ENCODE results near the gene MPO. TPM values are rescaled to one million over a fixed set of nuclear protein-coding genes. Genes with fewer than 3 reads are reported as not detected.

MPO gene
- total and polyA plus RNA-seq, 2 donors (not counting 1 experiment from before 2014, with no cell fraction given), result 0.07 TPM; not detected in 1

DNA sequence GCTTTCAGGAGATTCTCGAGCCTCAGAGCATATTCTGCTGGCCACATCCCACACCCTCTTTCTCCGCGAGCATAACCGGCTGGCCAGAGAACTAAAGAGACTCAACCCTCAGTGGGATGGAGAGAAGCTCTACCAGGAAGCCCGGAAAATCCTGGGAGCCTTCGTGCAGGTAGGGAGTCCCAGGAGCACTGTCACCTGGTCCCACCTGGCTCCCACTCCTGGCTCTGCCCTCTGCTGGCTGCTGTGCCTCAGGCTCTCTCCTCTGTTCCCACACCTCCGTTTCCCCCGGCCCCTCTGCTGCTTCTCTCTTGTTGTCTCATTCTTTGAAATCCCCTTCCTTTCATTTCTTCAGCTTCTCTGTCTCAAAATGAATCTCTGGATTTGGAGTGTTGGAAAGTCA is 25.9 kb downstream of the MPO start:
- Mint-ChIP-seq H3K4me1 (peaks cover 6% of the 10 kb centered on the region), H3K4me3 (no peak overlapping the region), H3K27me3 (peaks cover 19% of the 10 kb centered on the region), H3K9me3 (ENCODE audit: insufficient read depth) (no peaks in the 10 kb centered on the region), H3K27ac (no peak overlapping the region)
- intact Hi-C loops (cut with micrococcal nuclease), result no loop called here
- no peak for DNase-seq
- H3K4me3 ChIP-seq (ENCODE audit: control extremely low read depth in 1 of 5, extremely low read depth in 1 of 5, insufficient read depth in 1 of 5, low read depth in 2 of 5, low read length in 4 of 5), result no peak overlapping the region
- no peak overlapping the region for H2AFZ ChIP-seq (ENCODE audit: insufficient read depth, low read depth, low read length, poor library complexity, severe bottlenecking)
- no peak overlapping the region for H3K4me2 ChIP-seq (replicated peaks; ENCODE audit: low read depth, low read length, poor library complexity, severe bottlenecking)
- H3K27ac ChIP-seq (ENCODE audit: low read length in 2 of 2), result no peak overlapping the region
- CTCF ChIA-PET, result interaction anchor here (1.5 to 8.4 kb wide), 2 partner anchors 37 to 55 kb away, joined by 4 to 58 read pairs; partner anchors contain the start of gene MKS1
- no peak overlapping the region for H3K9ac ChIP-seq (ENCODE audit: low read length)
- no peak for ATAC-seq (ENCODE audit: low read depth)
- no peaks in the 10 kb centered on the region for H3K9me3 ChIP-seq (ENCODE audit: control extremely low read depth in 1 of 3, control insufficient read depth in 2 of 3, insufficient read depth in 1 of 3, low read length in 2 of 3)
- H3K4me1 ChIP-seq (ENCODE audit: control insufficient read depth in 2 of 2, insufficient read depth in 2 of 2, low read length in 2 of 2), result peaks cover 3 to 4% of the 10 kb centered on the region in 2 donors
- H3K27me3 ChIP-seq (replicated peaks in 1 of 4; ENCODE audit: control extremely low read depth in 1 of 4, control insufficient read depth in 3 of 4, insufficient read depth in 4 of 4, low read length in 3 of 4), result peaks cover 0 to 11% (median 4%) of the 10 kb centered on the region in 4 experiments
- WGBS (ENCODE audit: insufficient coverage), result 53% methylated on average over 6 of the region's 8 CpGs
- POLR2A ChIA-PET, result no interaction called here
- H3K79me2 ChIP-seq (ENCODE audit: control insufficient read depth, insufficient read depth, low read length), result no peaks in the 10 kb centered on the region
- H3K36me3 ChIP-seq (replicated peaks in 1 of 2; ENCODE audit: control extremely low read depth in 1 of 2, control insufficient read depth in 1 of 2, extremely low read depth in 1 of 2, insufficient read depth in 2 of 2, low read length in 1 of 2), result no peaks in the 10 kb centered on the region
- no peaks in the 10 kb centered on the region for H4K20me1 ChIP-seq (ENCODE audit: control insufficient read depth, insufficient read depth, low read length, poor library complexity, severe bottlenecking)
- TF ChIP-seq, protein P1, sequence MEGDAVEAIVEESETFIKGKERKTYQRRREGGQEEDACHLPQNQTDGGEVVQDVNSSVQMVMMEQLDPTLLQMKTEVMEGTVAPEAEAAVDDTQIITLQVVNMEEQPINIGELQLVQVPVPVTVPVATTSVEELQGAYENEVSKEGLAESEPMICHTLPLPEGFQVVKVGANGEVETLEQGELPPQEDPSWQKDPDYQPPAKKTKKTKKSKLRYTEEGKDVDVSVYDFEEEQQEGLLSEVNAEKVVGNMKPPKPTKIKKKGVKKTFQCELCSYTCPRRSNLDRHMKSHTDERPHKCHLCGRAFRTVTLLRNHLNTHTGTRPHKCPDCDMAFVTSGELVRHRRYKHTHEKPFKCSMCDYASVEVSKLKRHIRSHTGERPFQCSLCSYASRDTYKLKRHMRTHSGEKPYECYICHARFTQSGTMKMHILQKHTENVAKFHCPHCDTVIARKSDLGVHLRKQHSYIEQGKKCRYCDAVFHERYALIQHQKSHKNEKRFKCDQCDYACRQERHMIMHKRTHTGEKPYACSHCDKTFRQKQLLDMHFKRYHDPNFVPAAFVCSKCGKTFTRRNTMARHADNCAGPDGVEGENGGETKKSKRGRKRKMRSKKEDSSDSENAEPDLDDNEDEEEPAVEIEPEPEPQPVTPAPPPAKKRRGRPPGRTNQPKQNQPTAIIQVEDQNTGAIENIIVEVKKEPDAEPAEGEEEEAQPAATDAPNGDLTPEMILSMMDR (IDR thresholded peaks at IDR 0.05), result no peak
- TF ChIP-seq EZH2 (IDR thresholded peaks at IDR 0.05; ENCODE audit: borderline replicate concordance, insufficient read depth, low read depth, low read length, poor library complexity, severe bottlenecking), result no peak

DNA sequence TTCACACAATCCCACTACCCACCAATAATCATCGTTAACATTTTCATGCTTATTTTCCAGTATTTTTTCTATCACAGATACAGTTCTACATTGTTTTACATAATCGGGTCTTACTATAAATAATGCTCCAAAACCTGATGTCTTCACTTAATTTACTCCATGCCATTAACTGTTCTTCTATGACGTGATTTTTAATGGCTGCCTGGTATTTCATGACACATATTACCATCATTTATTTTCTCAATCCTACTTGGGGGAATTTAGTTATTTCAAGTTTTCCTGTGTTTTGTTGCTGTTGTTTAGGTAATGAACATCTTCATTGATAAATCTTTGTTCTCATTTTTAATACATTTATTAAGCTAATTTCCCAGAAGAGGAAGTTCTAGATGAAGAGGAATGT is 27.7 kb downstream of the MPO start:
- peaks cover 14% of the 10 kb centered on the region for H3K27me3 Mint-ChIP-seq
- H3K4me1 ChIP-seq (ENCODE audit: control insufficient read depth in 2 of 2, insufficient read depth in 2 of 2, low read length in 2 of 2), result peaks cover 14% of the 10 kb centered on the region in 2 donors
- no peaks in the 10 kb centered on the region for H4K20me1 ChIP-seq (ENCODE audit: control insufficient read depth, insufficient read depth, low read length, poor library complexity, severe bottlenecking)
- peaks cover 0 to 26% (median 10%) of the 10 kb centered on the region in 4 experiments for H3K27me3 ChIP-seq (replicated peaks in 1 of 4; ENCODE audit: control extremely low read depth in 1 of 4, control insufficient read depth in 3 of 4, insufficient read depth in 4 of 4, low read length in 3 of 4)
- H3K4me3 ChIP-seq (ENCODE audit: control extremely low read depth in 1 of 5, extremely low read depth in 1 of 5, insufficient read depth in 1 of 5, low read depth in 2 of 5, low read length in 4 of 5), result no peak overlapping the region
- no peaks in the 10 kb centered on the region for H3K36me3 ChIP-seq (replicated peaks in 1 of 2; ENCODE audit: control extremely low read depth in 1 of 2, control insufficient read depth in 1 of 2, extremely low read depth in 1 of 2, insufficient read depth in 2 of 2, low read length in 1 of 2)
- no peaks in the 10 kb centered on the region for H3K9me3 Mint-ChIP-seq (ENCODE audit: insufficient read depth)
- H3K4me3 Mint-ChIP-seq, result no peak overlapping the region
- H3K9me3 ChIP-seq (ENCODE audit: control extremely low read depth in 1 of 3, control insufficient read depth in 2 of 3, insufficient read depth in 1 of 3, low read length in 2 of 3), result no peaks in the 10 kb centered on the region
- no peak for TF ChIP-seq EZH2 (IDR thresholded peaks at IDR 0.05; ENCODE audit: borderline replicate concordance, insufficient read depth, low read depth, low read length, poor library complexity, severe bottlenecking)
- TF ChIP-seq, protein P1 (IDR thresholded peaks at IDR 0.05), result no peak
- no peak for ATAC-seq (ENCODE audit: low read depth)
- peaks cover 13% of the 10 kb centered on the region for H3K4me1 Mint-ChIP-seq
- H3K79me2 ChIP-seq (ENCODE audit: control insufficient read depth, insufficient read depth, low read length), result no peaks in the 10 kb centered on the region
- H3K27ac Mint-ChIP-seq, result no peak overlapping the region
- H2AFZ ChIP-seq (ENCODE audit: insufficient read depth, low read depth, low read length, poor library complexity, severe bottlenecking), result no peak overlapping the region
- 100% methylated on average over 1 of the region's 3 CpGs for WGBS (ENCODE audit: insufficient coverage)
- POLR2A ChIA-PET, result no interaction called here
- no peak for DNase-seq
- H3K27ac ChIP-seq (ENCODE audit: low read length in 2 of 2), result no peak overlapping the region
- no peak overlapping the region for H3K9ac ChIP-seq (ENCODE audit: low read length)
- H3K4me2 ChIP-seq (replicated peaks; ENCODE audit: low read depth, low read length, poor library complexity, severe bottlenecking), result no peak overlapping the region
- intact Hi-C loops (cut with micrococcal nuclease), result no loop called here
- CTCF ChIA-PET, result interaction anchor here (1.4 to 8.4 kb wide), 2 partner anchors 36 to 53 kb away, joined by 4 to 58 read pairs; partner anchors contain the start of gene MKS1
